MM.1S (cell line): ENCODE measurements around the gene SLC13A5.

ENCODE experiments used
- CTCF ChIP-seq: fragments of 300-600 bp; sonication (generic); IDR thresholded peaks from 2 replicates; pipeline ENCODE4 v1.5.1; 2016; ENCODE audit warnings: antibody characterized with exemption, low read length, mixed read lengths
- EZH2 ChIP-seq: fragments of 300-600 bp; sonication (generic); optimal IDR thresholded peaks from 2 replicates; pipeline ENCODE3; 2017; ENCODE audit warnings: low read depth, mild to moderate bottlenecking, antibody characterized with exemption, low read length, mixed read lengths

GRCh38 chr17:6666077-6666521 lies 47.1 kb downstream of the SLC13A5 start:
- TF ChIP-seq CTCF = peak; percentile 89
- TF ChIP-seq EZH2 = no peak
